B cell (primary cell): ENCODE results near the gene GRIN3A. TPM values are rescaled to one million over a fixed set of nuclear protein-coding genes. Genes with fewer than 3 reads are reported as not detected.
"Not testable (repeated sequence)": the region's sequence is repeated elsewhere in the genome, so short reads cannot be mapped to it uniquely, and the experiment has no call there.

Source experiments
- ATAC-seq: fragments of 200-7000 bp; cut with Tn5 transposase; one replicate; pipeline ENCODE4 v1.10.0; 2021; ENCODE audit warnings: low read depth, mild to moderate bottlenecking, moderate number of reproducible peaks, moderate library complexity
- CTCF ChIA-PET: fragments of 350-600 bp; sonication (Branson Sonifier 250); formaldehyde crosslinking; loops from one replicate; lab custom pipeline; 2021; ENCODE audit warnings: antibody characterized with exemption, inconsistent platforms; lab: Charles Lee
- POLR2A ChIA-PET: fragments of 350-600 bp; sonication (Branson Sonifier 250); formaldehyde crosslinking; loops from one replicate; lab custom pipeline; 2021; ENCODE audit warnings: antibody characterized with exemption; lab: Charles Lee
- DNase-seq: peaks from one replicate; pipeline ENCODE4 v3.0.0; 2013
- H2AFZ ChIP-seq: 2 replicates; pipeline ENCODE4 v1.6.1; 2012; ENCODE audit warnings: mild to moderate bottlenecking, low read depth, low read length; ENCODE audit not compliant: insufficient read depth, poor library complexity, severe bottlenecking
- H3K27ac ChIP-seq, 2 donors: 1 replicate in 1 of 2; 2 replicates in 1 of 2; pipeline ENCODE4 v1.5.1; 2012 to 2013; ENCODE audit warnings: low read length in 2 of 2, mild to moderate bottlenecking in 2 of 2, moderate library complexity in 1 of 2
- H3K27me3 ChIP-seq, 4 experiments: fragments of 200-600 bp in 1 of 4; sonication (generic) in 1 of 4; replicated peaks in 1 of 4; 1 replicate in 2 of 4; 2 replicates in 2 of 4; pipeline versions ENCODE4 v1.6.1 to v1.7.0; 2013 to 2016; ENCODE audit warnings: low read length in 3 of 4, mild to moderate bottlenecking in 2 of 4, mixed read lengths in 1 of 4, moderate library complexity in 1 of 4; ENCODE audit not compliant: insufficient read depth in 4 of 4, control insufficient read depth in 3 of 4; ENCODE audit errors: control extremely low read depth in 1 of 4
- H3K36me3 ChIP-seq, 2 experiments: replicated peaks in 1 of 2; 1 replicate in 1 of 2; 2 replicates in 1 of 2; pipeline versions ENCODE4 v1.6.1 to v1.7.1; 2013; ENCODE audit warnings: low read length in 1 of 2; ENCODE audit not compliant: insufficient read depth in 2 of 2, control insufficient read depth in 1 of 2; ENCODE audit errors: control extremely low read depth in 1 of 2, extremely low read depth in 1 of 2
- H3K4me1 ChIP-seq, 2 donors: fragments of 200-600 bp in 1 of 2; sonication (generic) in 1 of 2; 1 replicate in 1 of 2; 2 replicates in 1 of 2; pipeline versions ENCODE4 v1.5.1 to v1.6.1; 2013 to 2017; ENCODE audit warnings: low read length in 2 of 2; ENCODE audit not compliant: control insufficient read depth in 2 of 2, insufficient read depth in 2 of 2
- H3K4me2 ChIP-seq: replicated peaks from 2 replicates; pipeline ENCODE3; 2012; ENCODE audit warnings: mild to moderate bottlenecking, low read depth, low read length; ENCODE audit not compliant: poor library complexity, severe bottlenecking
- H3K4me3 ChIP-seq, 5 experiments: fragments of 200-600 bp in 1 of 5; sonication (generic) in 1 of 5; 1 replicate in 3 of 5; 2 replicates in 2 of 5; pipeline versions ENCODE4 v1.5.1 to v1.7.0; 2011 to 2016; ENCODE audit warnings: low read length in 4 of 5, mild to moderate bottlenecking in 4 of 5, low read depth in 2 of 5, control low read depth in 1 of 5, moderate library complexity in 1 of 5; ENCODE audit not compliant: insufficient read depth in 1 of 5; ENCODE audit errors: control extremely low read depth in 1 of 5, extremely low read depth in 1 of 5
- H3K79me2 ChIP-seq: fragments of 200-600 bp; sonication (generic); one replicate; pipeline ENCODE4 v1.6.0; 2016; ENCODE audit warnings: low read length; ENCODE audit not compliant: control insufficient read depth, insufficient read depth
- H3K9ac ChIP-seq: fragments of 200-600 bp; sonication (generic); 2 replicates; pipeline ENCODE4 v1.6.1; 2017; ENCODE audit warnings: mild to moderate bottlenecking, low read length, moderate library complexity
- H3K9me3 ChIP-seq, 3 donors: one replicate each; pipeline versions ENCODE4 v1.6.1 to v1.7.1; 2013; ENCODE audit warnings: low read length in 2 of 3; ENCODE audit not compliant: control insufficient read depth in 2 of 3, insufficient read depth in 1 of 3; ENCODE audit errors: control extremely low read depth in 1 of 3
- H4K20me1 ChIP-seq: 2 replicates; pipeline ENCODE4 v1.6.0; 2012; ENCODE audit warnings: mild to moderate bottlenecking, low read length; ENCODE audit not compliant: insufficient read depth, control insufficient read depth, poor library complexity, severe bottlenecking
- H3K27ac Mint-ChIP-seq: one replicate; pipeline ENCODE4 v1.8.0; 2021; ENCODE audit warnings: mixed read lengths
- H3K27me3 Mint-ChIP-seq: one replicate; pipeline ENCODE4 v1.8.0; 2021; ENCODE audit warnings: mixed read lengths
- H3K4me1 Mint-ChIP-seq: one replicate; pipeline ENCODE4 v1.8.0; 2021; ENCODE audit warnings: mixed read lengths
- H3K4me3 Mint-ChIP-seq: one replicate; pipeline ENCODE4 v1.8.0; 2021; ENCODE audit warnings: mixed read lengths
- H3K9me3 Mint-ChIP-seq: one replicate; pipeline ENCODE4 v1.8.0; 2022; ENCODE audit warnings: mixed read lengths; ENCODE audit not compliant: insufficient read depth
- CTCF ChIP-seq: fragments of 200-600 bp; IDR thresholded peaks from one replicate; pipeline ENCODE4 v1.8.0; 2022; ENCODE audit warnings: antibody characterized with exemption, mild to moderate bottlenecking
- EZH2 ChIP-seq: IDR thresholded peaks from 2 replicates; pipeline ENCODE4 v1.6.1; 2012; ENCODE audit warnings: borderline replicate concordance, low read depth, mild to moderate bottlenecking, moderate library complexity, low read length; ENCODE audit not compliant: insufficient read depth, poor library complexity, severe bottlenecking
- WGBS: methylation state at CpG from one replicate; pipeline ENCODE4 v1.1.5; 2013; ENCODE audit warnings: missing lambda C conversion rate; ENCODE audit not compliant: insufficient coverage; 5-methylcytosine and 5-hydroxymethylcytosine counted together
- intact Hi-C: fragments of 100-400 bp; cut with micrococcal nuclease; formaldehyde crosslinking; loops from one replicate; pipeline ENCODE4 v1.10.0; 2022
- polyA plus RNA-seq: library from polyadenylated mRNA; depleted of rRNA; stranded (reverse); fragments of >200 nt; gene quantifications from 2 replicates; pipeline ENCODE4 v1.2.3, GENCODE V29; 2012
- total RNA-seq, 2 donors: library from RNA; stranded (reverse); fragments of 120-200 nt in 1 of 2; gene quantifications; 1 replicate in 1 of 2; 2 replicates in 1 of 2; pipeline versions ENCODE4 v1.2.3 to v1.2.4, GENCODE V29; 2013 to 2022

The GRIN3A gene
- total and polyA plus RNA-seq, 2 donors (not counting 1 experiment from before 2014, with no cell fraction given), result not detected

GRCh38 chr9:101727612-101728524 is 10.6 kb downstream of the GRIN3A start:
- Histone ChIP-seq H3K9me3 (no peaks in the 10 kb centered on the region), H4K20me1 (no peaks in the 10 kb centered on the region), H3K9ac (no peak overlapping the region), H3K4me2 (no peak overlapping the region), H3K79me2 (no peaks in the 10 kb centered on the region), H3K27ac (no peak overlapping the region), H3K36me3 (no peaks in the 10 kb centered on the region), H3K27me3 (no peaks in the 10 kb centered on the region), H3K4me3 (no peak overlapping the region), H2AFZ (no peak overlapping the region), H3K4me1 (no peaks in the 10 kb centered on the region)
- DNase-seq (peak; percentile 6), ATAC-seq (no peak)
- H3K4me3 Mint-ChIP-seq, result no peak overlapping the region
- TF ChIP-seq EZH2 (no peak), CTCF (peak; percentile 65)
- H3K4me1 Mint-ChIP-seq, result no peaks in the 10 kb centered on the region
- H3K27me3 Mint-ChIP-seq, result no peaks in the 10 kb centered on the region
- H3K27ac Mint-ChIP-seq, result no peak overlapping the region
- ChIA-PET CTCF (interaction anchor here (1.0 kb wide), 1 partner anchor 9 kb away, joined by 6 read pairs; no protein-coding TSS in a partner anchor), POLR2A (no interaction called here)
- WGBS, result no CpG with 5 or more reads among the region's 4 CpGs
- intact Hi-C loops, result no loop called here
- no peaks in the 10 kb centered on the region for H3K9me3 Mint-ChIP-seq

GRCh38 chr9:101724271-101724670 is 14.2 kb downstream of the GRIN3A start:
- CTCF ChIA-PET, H3K4me1 ChIP-seq, H3K27me3 Mint-ChIP-seq, H3K9me3 Mint-ChIP-seq, H3K36me3 ChIP-seq, ATAC-seq, H3K4me3 Mint-ChIP-seq, H3K79me2 ChIP-seq, H3K27ac Mint-ChIP-seq, H3K4me1 Mint-ChIP-seq, H3K4me2 ChIP-seq, H3K27me3 ChIP-seq, H3K27ac ChIP-seq, H2AFZ ChIP-seq, POLR2A ChIA-PET, intact Hi-C loops, H3K9ac ChIP-seq, DNase-seq, H4K20me1 ChIP-seq, H3K9me3 ChIP-seq, H3K4me3 ChIP-seq: not testable (repeated sequence)
- WGBS, result 95% methylated on average over 30 of the region's 30 CpGs
